Mammary epithelial cell (primary cell): ENCODE results near the gene MEIS3.

Experiments used
- EZH2 ChIP-seq: IDR thresholded peaks from 2 replicates; pipeline ENCODE4 v1.6.1; 2012; ENCODE audit warnings: low read length, inconsistent platforms, borderline replicate concordance
- TF ChIP-seq, protein P1 (sequence below), 2 donors: IDR thresholded peaks in 1 of 2; conservative IDR thresholded peaks in 1 of 2; 2 replicates each; pipeline ENCODE4 v1.5.1; 2011 to 2012; ENCODE audit warnings: inconsistent platforms in 2 of 2, low read length in 2 of 2, mild to moderate bottlenecking in 2 of 2, control low read depth in 1 of 2, low read depth in 1 of 2; ENCODE audit not compliant: insufficient read depth in 1 of 2; ENCODE audit errors: extremely low read depth in 1 of 2

DNA sequence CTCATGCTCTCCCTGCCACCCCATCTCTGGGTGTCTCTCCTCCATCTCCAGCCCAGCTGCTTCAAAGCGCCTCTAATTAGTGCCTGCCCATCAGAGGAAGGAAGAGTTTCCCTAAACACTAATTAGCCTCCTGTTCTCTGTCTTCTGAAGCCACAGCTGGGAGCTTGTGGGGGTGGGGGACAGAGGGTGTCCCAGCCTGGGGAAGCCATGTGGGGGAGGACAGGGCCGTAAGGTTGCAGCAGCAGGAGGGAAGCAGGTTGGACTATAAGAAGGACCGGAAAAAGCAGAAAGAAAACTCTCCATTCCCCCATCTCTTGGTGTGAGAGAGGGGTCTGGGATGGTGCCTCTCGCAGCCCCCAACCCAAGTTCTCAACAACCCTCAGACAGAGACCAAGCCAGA, 26.2 kb upstream of the MEIS3 start:
- TF ChIP-seq, protein P1, sequence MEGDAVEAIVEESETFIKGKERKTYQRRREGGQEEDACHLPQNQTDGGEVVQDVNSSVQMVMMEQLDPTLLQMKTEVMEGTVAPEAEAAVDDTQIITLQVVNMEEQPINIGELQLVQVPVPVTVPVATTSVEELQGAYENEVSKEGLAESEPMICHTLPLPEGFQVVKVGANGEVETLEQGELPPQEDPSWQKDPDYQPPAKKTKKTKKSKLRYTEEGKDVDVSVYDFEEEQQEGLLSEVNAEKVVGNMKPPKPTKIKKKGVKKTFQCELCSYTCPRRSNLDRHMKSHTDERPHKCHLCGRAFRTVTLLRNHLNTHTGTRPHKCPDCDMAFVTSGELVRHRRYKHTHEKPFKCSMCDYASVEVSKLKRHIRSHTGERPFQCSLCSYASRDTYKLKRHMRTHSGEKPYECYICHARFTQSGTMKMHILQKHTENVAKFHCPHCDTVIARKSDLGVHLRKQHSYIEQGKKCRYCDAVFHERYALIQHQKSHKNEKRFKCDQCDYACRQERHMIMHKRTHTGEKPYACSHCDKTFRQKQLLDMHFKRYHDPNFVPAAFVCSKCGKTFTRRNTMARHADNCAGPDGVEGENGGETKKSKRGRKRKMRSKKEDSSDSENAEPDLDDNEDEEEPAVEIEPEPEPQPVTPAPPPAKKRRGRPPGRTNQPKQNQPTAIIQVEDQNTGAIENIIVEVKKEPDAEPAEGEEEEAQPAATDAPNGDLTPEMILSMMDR (conservative IDR thresholded peaks at IDR 0.05 in 1 of 2, IDR thresholded peaks at IDR 0.05 in 1 of 2; ENCODE audit: extremely low read depth in 1 of 2, insufficient read depth in 1 of 2, low read depth in 1 of 2, low read length in 2 of 2), result no peak
- TF ChIP-seq EZH2, result no peak
